ENCODE data around the gene PEAK1.

PEAK1 gene

DNA sequence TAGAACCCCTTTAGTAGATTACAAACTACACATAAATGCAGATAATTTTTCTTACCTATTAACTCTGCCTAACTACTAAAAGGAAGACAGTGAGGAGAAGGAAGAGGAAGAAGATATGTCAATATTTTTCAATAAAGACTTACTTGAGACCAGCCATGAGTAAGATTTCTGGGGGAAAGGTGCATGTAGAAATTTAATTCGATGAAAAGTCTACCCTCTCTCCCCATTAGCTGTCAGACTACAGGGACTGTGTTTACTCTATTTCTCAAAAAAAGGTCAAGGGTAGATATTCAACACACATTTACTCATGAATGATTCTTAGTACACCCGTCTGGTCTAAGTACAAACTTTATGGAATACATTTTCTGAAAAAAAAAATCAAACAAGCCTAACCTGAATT lies 355.8 kb downstream of the PEAK1 start:
- DNase-seq (ENCODE audit: low read depth in 2 of 2): no peak

GRCh38 chr15:77063249-77063648 lies 356.7 kb downstream of the PEAK1 start:
- no peak for DNase-seq (ENCODE audit: low read depth in 2 of 2)

DNA sequence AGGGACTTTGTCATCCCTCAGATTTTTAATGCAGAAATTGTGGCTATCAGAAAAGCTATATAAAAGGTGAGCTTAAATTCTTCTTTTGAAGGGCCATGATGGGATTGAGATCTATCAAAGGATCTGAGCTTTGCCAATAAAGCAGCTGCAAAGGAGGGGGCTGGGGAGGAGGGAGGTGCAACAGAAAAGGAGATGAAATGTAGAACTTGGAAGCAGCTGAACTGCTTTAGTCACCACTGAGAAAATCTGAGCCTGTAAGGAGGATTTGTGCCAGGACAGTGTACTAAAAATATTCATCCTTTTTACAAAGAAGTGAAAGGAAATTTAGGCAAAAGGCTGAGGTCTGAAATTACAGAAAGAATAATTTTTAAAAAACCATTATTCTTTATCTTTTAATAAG lies 359.4 kb downstream of the PEAK1 start:
- DNase-seq (ENCODE audit: low read depth in 2 of 2): no peak

DNA sequence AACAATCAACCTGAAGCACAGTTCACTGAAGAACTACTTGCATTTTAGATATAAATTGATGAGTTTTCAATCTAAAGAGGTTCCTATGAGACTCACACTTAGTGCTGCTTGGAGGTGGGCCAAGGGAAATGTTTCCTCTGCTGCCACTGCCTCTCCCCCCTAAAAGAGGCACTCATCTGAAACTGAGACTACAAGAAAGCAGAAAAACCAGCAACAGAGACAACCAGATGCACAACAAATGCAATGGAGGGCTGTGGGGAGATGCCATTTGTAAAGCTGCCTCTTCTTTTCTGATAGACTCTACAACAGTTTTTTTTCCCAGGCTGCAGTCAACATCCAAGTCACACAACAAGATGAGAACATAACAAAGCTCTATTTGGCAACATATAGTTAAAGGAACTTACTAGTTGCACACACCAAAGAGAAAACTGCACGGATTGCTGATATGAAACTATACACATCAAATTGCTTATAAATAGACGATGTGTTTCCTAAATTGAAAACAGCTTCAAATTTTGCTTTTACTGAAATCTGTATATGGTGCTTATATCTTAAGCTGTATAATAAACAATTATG lies 360.0 kb downstream of the PEAK1 start:
- DNase-seq (ENCODE audit: low read depth in 2 of 2): no peak

DNA sequence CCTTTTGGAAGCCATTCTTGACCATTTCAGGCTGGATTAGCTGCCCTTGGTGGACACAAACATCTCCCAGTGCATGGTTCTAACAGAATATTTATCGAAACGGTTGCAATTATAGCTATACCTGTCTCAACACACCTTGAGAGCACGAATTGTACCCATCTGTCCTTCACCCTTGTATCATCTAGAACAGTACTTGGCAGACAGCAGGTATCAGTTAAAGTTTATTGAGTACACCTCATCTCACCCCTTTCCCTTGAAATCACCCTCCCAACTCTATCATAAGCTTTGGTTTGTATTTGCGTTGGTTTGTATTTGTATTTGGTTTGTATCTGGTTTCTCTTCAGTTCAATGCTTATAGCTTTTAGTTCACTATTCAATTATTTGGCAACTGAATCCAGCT lies 361.4 kb downstream of the PEAK1 start:
- DNase-seq (ENCODE audit: low read depth in 2 of 2): no peak

DNA sequence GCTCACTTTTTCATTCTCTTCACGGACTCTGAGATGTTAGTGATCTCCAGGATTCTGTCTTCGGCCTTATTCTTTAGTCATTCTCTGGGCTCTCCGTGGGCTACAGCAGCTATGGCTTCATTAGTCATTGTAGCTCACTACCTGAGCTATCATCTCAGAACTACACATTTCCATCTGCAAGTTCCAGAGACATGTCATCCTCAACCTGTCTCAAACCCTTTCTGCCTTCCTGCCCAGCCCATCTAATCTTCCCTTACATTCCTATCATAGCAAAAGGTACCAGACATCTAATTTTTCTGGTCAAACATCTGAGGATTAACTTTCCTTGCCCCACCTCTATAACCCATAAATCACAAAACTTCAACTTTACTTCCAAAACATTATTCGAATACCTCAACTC lies 362.2 kb downstream of the PEAK1 start:
- DNase-seq (ENCODE audit: low read depth in 2 of 2): no peak

- DNase-seq (ENCODE audit: low read depth in 2 of 2): no peak
Observed at GRCh38 chr15:77057072-77057471, 362.8 kb downstream of the PEAK1 start.

DNA sequence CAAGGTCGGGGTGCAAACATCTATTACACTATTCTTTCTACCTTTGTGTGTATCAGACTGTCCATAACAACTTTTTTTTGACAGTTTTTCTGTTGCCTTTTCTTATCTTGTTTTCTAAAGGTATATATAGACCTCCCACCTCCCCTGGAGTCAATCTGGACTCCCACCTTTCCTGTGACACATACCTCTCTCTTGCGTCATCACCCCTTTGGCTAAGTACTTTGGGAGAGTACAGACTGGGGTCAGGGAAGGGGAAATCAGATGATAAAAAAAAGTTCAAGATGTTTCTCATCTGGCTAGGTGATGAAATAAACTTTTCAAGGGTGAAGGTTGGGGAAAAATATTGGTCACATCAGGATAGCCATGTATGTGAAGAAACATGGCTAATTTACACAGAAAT lies 366.2 kb downstream of the PEAK1 start:
- no peak for DNase-seq (ENCODE audit: low read depth in 2 of 2)

GRCh38 chr15:77052556-77052955 lies 367.3 kb downstream of the PEAK1 start:
- no peak for DNase-seq (ENCODE audit: low read depth in 2 of 2)

Measured in stimulated activated CD4-positive, alpha-beta T cell treated with anti-CD3 and anti-CD28 coated beads, Interleukin-15, amount 100 ng/mL, for 48 hours (primary cell).